NCI-H2107 (cell line): ENCODE data around the gene PEBP1.

Experiments
- DNase-seq: peaks from one replicate; lab custom pipeline; 2025; lab: John Stamatoyannopoulos, UW

The PEBP1 gene

GRCh38 chr12:118193958-118194357 is 58.0 kb downstream of the PEBP1 start:
- DNase-seq = no peak
